Cortex of kidney (tissue), 1 donor: ENCODE results near the gene KRT8.

Experiments
- DNase-seq: peaks from one replicate; lab custom pipeline; 2025; lab: John Stamatoyannopoulos, UW

Gene KRT8

DNA sequence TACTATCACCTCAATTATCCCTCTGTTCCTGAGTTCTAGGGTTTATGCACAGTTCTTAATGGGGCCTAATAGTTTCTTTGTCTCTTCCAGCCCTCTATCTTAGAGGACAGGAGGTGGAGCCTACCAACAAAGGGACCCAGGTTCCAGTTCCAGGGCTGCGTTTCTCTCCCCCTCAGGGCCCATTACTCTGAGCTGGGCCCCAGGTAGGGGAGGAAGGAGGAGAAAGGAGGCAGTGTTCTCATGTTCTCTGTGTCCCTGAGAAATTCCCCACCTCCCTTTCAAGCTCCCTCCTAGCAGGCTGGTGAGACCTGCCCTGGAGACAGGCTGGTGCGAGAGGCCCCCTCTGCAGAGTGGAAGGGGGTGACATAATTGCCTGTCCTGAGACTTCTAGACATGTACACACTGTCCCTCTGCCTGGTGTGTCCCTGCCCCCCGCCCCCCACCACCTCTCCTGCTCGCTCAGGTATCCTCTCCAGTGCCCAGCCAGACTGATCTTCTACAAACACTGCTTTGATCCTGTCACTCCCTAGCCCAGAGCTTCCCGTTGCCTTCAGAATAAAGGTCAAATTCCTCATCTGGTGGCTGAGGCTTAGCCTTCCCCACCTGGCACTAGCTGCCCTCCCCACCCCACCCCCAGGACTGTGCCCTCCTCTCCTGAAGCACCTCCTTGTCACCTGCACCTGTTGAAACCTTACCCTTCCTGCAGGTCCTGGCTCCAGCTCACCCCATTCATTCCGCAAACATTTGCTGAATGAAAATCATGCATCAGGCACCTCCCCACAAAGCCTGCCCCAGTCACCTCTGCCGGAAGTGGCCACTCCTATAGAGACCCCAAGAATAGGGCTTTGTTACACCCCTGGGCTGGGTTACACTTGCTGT lies 21.1 kb upstream of the KRT8 start:
- no peak for DNase-seq

- DNase-seq, result no peak
These were observed 20.2 kb upstream of the KRT8 start for GRCh38 chr12:52924764-52925716.

GRCh38 chr12:52921488-52922165 lies 16.8 kb upstream of the KRT8 start:
- no peak for DNase-seq

DNA sequence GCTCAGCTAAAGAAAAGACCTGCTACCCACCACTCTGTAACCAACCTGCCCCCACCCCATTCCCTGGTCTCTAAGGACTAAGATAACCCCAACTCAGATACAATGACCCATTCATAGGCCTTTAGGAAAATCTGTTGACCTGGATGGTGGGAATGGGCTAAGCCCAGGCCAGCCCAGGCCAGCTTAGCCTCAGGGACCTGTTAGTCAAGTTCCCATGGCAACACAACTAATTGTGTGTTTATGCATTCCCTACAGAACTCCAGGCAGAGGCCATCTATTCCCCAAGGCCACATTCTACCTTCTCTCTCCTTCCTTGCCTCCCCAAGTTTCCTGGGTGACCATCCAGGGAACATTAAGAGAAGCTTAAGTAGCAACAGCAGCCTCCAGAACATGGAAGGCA lies 16.1 kb upstream of the KRT8 start:
- DNase-seq, result no peak

DNA sequence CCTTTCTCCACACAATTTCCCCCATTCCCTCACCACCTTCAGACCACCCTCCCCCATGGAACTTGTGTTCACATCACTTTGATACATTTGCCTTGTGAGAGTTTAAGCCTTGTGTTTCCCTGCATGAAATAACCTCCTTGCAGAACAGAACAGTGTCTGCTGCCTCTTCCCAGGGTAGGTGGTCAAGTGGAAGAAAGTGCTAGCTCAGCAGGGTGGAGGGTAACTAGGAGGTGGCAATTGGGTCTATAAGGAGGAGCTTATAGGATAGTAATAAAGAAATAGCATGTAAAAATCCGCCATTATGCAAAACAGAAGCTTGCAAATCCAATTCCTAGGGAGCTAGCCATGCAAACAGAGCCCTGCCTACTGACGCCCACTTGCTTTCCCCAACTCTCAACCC lies 13.9 kb upstream of the KRT8 start:
- no peak for DNase-seq

GRCh38 chr12:52918351-52918750 lies 13.5 kb upstream of the KRT8 start:
- DNase-seq, result no peak

DNA sequence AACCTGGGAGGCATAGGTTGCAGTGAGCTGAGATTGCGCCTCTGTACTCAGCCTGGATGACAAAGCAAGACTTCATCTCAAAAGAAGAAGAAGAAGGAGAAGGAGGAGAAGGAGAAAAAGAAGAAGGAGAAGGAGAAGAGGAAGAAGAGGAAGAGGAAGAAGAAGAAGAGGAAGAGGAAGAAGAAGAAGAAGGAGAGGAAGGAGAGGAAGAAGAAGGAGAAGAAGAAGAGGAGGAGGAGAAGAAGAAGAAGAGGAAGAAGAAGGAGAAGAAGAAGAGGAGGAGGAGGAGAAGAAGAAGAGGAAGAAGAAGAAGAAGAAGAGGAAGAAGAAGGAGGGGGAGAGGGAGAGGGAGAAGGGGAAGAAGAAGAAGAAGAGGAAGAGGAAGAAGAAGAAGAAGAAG lies 12.9 kb upstream of the KRT8 start:
- DNase-seq, result no peak

DNA sequence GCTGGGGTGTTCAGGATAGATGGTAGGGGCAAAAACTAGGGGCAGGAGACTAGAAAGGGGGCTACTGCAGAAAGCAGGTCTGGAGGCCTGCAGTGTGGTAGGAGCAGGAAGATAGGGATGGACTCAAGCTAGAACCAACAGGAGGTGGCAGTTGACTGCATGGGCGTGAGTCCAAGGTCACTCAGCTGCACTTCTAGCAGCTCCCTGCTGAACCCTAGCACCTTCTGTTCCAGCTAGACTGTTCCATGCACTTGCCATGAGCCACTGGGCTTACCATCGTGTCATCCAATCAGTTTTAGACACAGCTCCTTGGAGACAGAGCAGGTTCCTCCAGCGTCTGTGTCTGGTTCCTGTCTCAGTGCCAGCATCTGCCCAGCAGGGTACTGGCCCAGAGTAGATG lies 11.3 kb upstream of the KRT8 start:
- no peak for DNase-seq

- no peak for DNase-seq
These were observed 10.8 kb upstream of the KRT8 start for GRCh38 chr12:52915637-52916036.

DNA sequence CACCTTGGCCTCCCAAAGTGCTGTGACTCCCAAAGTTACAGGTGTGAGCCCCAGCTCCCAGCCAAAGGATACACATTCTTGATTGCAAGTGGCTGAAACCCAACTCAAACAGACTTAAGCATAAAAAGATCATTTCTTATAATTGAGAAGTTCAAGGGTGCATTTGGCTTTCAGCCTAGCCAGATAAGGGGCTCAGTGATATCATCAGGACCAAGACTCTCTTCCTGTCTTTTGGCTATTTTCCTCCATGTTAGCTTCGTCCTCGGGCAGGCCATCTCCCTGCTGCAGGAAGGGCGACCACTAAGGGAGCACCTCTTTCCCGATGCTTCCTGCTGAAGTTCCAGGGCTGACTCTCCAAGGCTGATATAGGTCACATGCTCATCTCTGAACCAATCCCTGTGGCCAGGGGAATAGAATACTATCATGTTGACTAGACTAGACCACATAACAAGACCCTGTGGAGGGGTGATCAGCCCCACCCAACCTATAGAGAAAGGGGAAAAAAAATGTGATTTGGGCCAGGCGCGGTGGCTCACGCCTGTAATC lies 9.8 kb upstream of the KRT8 start:
- no peak for DNase-seq

GRCh38 chr12:52913431-52913821 lies 8.6 kb upstream of the KRT8 start:
- no peak for DNase-seq

GRCh38 chr12:52912711-52913430 lies 8.0 kb upstream of the KRT8 start:
- DNase-seq, result no peak

GRCh38 chr12:52910248-52910883 lies 5.5 kb upstream of the KRT8 start:
- DNase-seq, result no peak

GRCh38 chr12:52909796-52910195 lies 4.9 kb upstream of the KRT8 start:
- DNase-seq, result no peak

DNA sequence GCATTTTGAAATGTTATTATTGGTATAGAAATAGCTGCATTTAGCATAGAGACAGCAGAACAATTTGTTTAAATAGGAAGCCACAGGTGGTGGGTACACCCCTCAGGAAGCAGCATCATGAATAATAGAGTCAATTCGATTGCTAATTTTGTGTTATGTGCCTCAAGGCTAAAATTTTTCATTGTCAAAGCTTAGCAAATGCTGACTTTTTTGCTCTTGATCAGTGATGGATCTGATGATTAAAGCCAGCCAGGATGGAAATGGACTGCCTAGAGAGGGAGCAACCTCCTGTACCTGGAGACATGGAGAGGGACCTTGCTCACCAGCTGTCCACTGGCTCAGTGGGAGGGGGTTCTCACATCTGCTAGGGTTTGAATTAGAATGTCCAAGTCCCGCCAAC lies 4.5 kb upstream of the KRT8 start:
- DNase-seq, result no peak

DNA sequence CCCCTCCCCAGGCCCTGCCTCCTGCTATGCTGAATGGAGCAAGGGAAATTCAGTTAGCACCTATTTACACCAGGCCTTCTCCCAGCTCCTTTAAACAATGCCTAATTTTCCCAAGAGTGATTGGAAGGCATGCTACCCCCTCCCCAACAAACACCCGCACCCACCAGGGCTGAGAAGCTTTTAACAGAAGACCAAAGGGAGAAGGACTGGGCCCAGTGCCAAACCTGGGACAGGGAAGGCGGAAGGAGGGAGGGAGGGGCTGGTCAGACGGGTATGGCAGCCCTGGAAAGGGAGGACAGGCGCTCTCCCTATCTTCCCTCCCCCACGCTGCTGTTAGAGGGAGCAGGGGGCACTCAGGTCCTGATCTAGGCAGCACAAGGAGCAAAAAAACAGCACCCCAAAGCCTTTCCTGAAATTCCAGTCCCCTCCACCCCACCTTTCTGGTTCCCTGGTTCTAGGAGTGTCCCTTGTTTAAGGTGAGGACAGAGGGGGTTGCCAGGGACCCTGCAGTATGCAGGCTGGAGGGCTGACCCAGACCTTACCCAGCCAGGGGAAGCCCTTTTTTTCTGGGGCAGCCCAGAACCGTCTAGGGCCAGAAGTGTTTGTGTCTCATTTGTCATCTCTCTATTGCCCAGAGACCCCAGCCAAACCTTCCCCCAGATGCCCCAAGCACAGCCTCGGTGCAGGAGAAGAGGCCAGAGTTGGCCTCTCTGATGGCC lies 2.4 kb upstream of the KRT8 start:
- no peak for DNase-seq

- no peak for DNase-seq
These were observed 1.3 kb upstream of the KRT8 start for GRCh38 chr12:52906191-52906601.

- no peak for DNase-seq
These were observed 894 bp downstream of the KRT8 start for GRCh38 chr12:52903855-52904508.

- no peak for DNase-seq
These were observed 1.5 kb downstream of the KRT8 start for GRCh38 chr12:52903285-52903854.
